ENCODE measurements around the gene ZNF678.

ZNF678 gene

GRCh38 chr1:227543283-227544066 is 19.9 kb upstream of the ZNF678 start:
- no peak for TF ChIP-seq ZNF488 (tag by site-specific recombination; IDR thresholded peaks at IDR 0.05)
- Histone ChIP-seq H3K4me3 (ENCODE audit: low read depth, low read length) (no peak overlapping the region), H3K4me1 (ENCODE audit: control insufficient read depth, insufficient read depth, low read length) (no peaks in the 10 kb centered on the region), H3K27ac (ENCODE audit: extremely low read depth, low read depth, low read length) (no peak overlapping the region), H3K36me3 (ENCODE audit: control insufficient read depth in 2 of 2, insufficient read depth in 1 of 2, low read length in 2 of 2) (no peaks in the 10 kb centered on the region), H3K9me3 (ENCODE audit: control insufficient read depth, insufficient read depth, low read depth, low read length) (no peaks in the 10 kb centered on the region)
- ChIA-PET CTCF (interaction anchor here (0.7 to 1.5 kb wide), 15 partner anchors 11 to 163 kb away, joined by 3 to 8 read pairs (median 4); partner anchors contain the start of gene ZNF678), POLR2A (no interaction called here)

GRCh38 chr1:227544067-227545050 is 19.0 kb upstream of the ZNF678 start:
- H3K9me3 ChIP-seq (ENCODE audit: control insufficient read depth, insufficient read depth, low read depth, low read length): no peaks in the 10 kb centered on the region
- H3K4me1 ChIP-seq (ENCODE audit: control insufficient read depth, insufficient read depth, low read length): no peaks in the 10 kb centered on the region
- no peak overlapping the region for H3K27ac ChIP-seq (ENCODE audit: extremely low read depth, low read depth, low read length)
- TF ChIP-seq ZNF324 (tag by site-specific recombination; IDR thresholded peaks at IDR 0.05): no peak
- TF ChIP-seq ZNF561 (tag by site-specific recombination; IDR thresholded peaks at IDR 0.05; ENCODE audit: borderline replicate concordance): no peak
- no peak for TF ChIP-seq ZNF600 (tag by site-specific recombination; IDR thresholded peaks at IDR 0.05)
- no peak for TF ChIP-seq ZNF585B (tag by site-specific recombination; IDR thresholded peaks at IDR 0.05)
- no peak for TF ChIP-seq ZSCAN5A (tag by site-specific recombination; IDR thresholded peaks at IDR 0.05)
- TF ChIP-seq, protein P1, sequence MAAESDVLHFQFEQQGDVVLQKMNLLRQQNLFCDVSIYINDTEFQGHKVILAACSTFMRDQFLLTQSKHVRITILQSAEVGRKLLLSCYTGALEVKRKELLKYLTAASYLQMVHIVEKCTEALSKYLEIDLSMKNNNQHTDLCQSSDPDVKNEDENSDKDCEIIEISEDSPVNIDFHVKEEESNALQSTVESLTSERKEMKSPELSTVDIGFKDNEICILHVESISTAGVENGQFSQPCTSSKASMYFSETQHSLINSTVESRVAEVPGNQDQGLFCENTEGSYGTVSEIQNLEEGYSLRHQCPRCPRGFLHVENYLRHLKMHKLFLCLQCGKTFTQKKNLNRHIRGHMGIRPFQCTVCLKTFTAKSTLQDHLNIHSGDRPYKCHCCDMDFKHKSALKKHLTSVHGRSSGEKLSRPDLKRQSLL (tag by site-specific recombination; IDR thresholded peaks at IDR 0.05): no peak
- TF ChIP-seq ZNF544 (tag by site-specific recombination; IDR thresholded peaks at IDR 0.05): no peak
- no peak for TF ChIP-seq ZNF280D (tag by site-specific recombination; IDR thresholded peaks at IDR 0.05)
- no peak overlapping the region for H3K4me3 ChIP-seq (ENCODE audit: low read depth, low read length)
- H3K36me3 ChIP-seq (ENCODE audit: control insufficient read depth in 2 of 2, insufficient read depth in 1 of 2, low read length in 2 of 2): no peaks in the 10 kb centered on the region
- ChIA-PET CTCF (interaction anchor here (0.9 kb wide), 1 partner anchor 63 kb away, joined by 3 read pairs; no protein-coding TSS in a partner anchor), POLR2A (interaction anchor here (0.8 kb wide), 1 partner anchor 19 kb away, joined by 3 read pairs; the partner anchor contains the start of gene ZNF678)

DNA sequence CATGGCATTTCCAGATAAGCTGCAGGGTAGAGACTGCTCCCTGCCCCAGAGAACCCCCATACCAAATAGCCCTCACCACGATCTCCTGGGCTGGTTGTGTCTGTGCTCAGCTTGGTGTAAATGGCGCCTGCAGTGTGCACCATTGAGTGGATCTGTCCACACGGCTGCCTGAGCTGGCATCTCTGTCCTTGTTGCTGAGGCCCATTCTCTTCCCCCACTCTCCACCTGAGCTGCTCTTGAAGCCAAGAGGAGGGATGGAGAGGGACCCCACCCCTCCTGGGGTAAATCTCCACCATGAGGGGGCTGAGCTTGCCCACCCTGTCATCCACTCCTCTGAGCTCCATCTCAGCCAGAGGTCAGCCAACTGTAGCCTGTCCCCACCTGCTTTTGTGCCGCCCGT is 18.0 kb upstream of the ZNF678 start:
- H3K27ac ChIP-seq (ENCODE audit: extremely low read depth, low read depth, low read length): no peak overlapping the region
- POLR2A ChIA-PET: interaction anchor here (0.8 kb wide), 1 partner anchor 18 kb away, joined by 3 read pairs; the partner anchor contains the start of gene ZNF678
- H3K9me3 ChIP-seq (ENCODE audit: control insufficient read depth, insufficient read depth, low read depth, low read length): no peaks in the 10 kb centered on the region
- no peak overlapping the region for H3K4me3 ChIP-seq (ENCODE audit: low read depth, low read length)
- no peaks in the 10 kb centered on the region for H3K36me3 ChIP-seq (ENCODE audit: control insufficient read depth in 2 of 2, insufficient read depth in 1 of 2, low read length in 2 of 2)
- CTCF ChIA-PET: interaction anchor here (0.6 kb wide), 1 partner anchor 62 kb away, joined by 3 read pairs; no protein-coding TSS in a partner anchor
- TF ChIP-seq ZNF777 (tag by site-specific recombination; IDR thresholded peaks at IDR 0.05; ENCODE audit: borderline replicate concordance) (no peak), ZNF707 (tag by site-specific recombination; IDR thresholded peaks at IDR 0.05) (no peak), ZFP3 (tag by site-specific recombination; IDR thresholded peaks at IDR 0.05; ENCODE audit: low read depth) (no peak), ZNF76 (tag by site-specific recombination; IDR thresholded peaks at IDR 0.05; ENCODE audit: borderline replicate concordance, low read depth) (no peak), ZNF354C (tag by site-specific recombination; IDR thresholded peaks at IDR 0.05; ENCODE audit: borderline replicate concordance, low read depth) (no peak)
- H3K4me1 ChIP-seq (ENCODE audit: control insufficient read depth, insufficient read depth, low read length): no peaks in the 10 kb centered on the region
